Activated T-cell treated with anti-CD3 and anti-CD28 coated beads, Interleukin-2, amount 50 U/mL, for 24 hours (primary cell): ENCODE measurements around the gene RBCK1.

ENCODE experiments used
- DNase-seq: peaks from one replicate; pipeline ENCODE4 v3.0.0-alpha.2; 2020
- H3K27ac Mint-ChIP-seq: 2 replicates; pipeline ENCODE4 v1.8.0; 2020; ENCODE audit warnings: mild to moderate bottlenecking, mixed read lengths
- H3K27me3 Mint-ChIP-seq: 2 replicates; pipeline ENCODE4 v1.8.0; 2020; ENCODE audit warnings: mixed read lengths
- H3K36me3 Mint-ChIP-seq: 2 replicates; pipeline ENCODE4 v1.8.0; 2020; ENCODE audit warnings: low read depth, mixed read lengths
- H3K4me1 Mint-ChIP-seq: 2 replicates; pipeline ENCODE4 v1.8.0; 2020; ENCODE audit warnings: low read depth, mixed read lengths
- H3K4me3 Mint-ChIP-seq: 2 replicates; pipeline ENCODE4 v1.8.0; 2020; ENCODE audit warnings: mild to moderate bottlenecking, moderate library complexity, mixed read lengths
- H3K9me3 Mint-ChIP-seq: 2 replicates; pipeline ENCODE4 v1.8.0; 2020; ENCODE audit warnings: mixed read lengths

The RBCK1 gene

GRCh38 chr20:415820-416322 is 7.8 kb downstream of the RBCK1 start:
- H3K9me3 Mint-ChIP-seq: no peaks in the 10 kb centered on the region
- H3K27me3 Mint-ChIP-seq: no peaks in the 10 kb centered on the region

GRCh38 chr20:416950-417800 is 9.1 kb downstream of the RBCK1 start:
- no peak overlapping the region for H3K27ac Mint-ChIP-seq
- H3K9me3 Mint-ChIP-seq: no peaks in the 10 kb centered on the region
- no peak for DNase-seq
- peaks cover 37% of the 10 kb centered on the region for H3K4me1 Mint-ChIP-seq
- no peak overlapping the region for H3K4me3 Mint-ChIP-seq
- no peaks in the 10 kb centered on the region for H3K27me3 Mint-ChIP-seq
- peaks cover 82% of the 10 kb centered on the region for H3K36me3 Mint-ChIP-seq

More at GRCh38 chr20:415820-416322, 7.8 kb downstream of the RBCK1 start:
- DNase-seq: no peak
- H3K27ac Mint-ChIP-seq: peak overlapping the region; percentile 31
- H3K4me1 Mint-ChIP-seq: peaks cover 44% of the 10 kb centered on the region
- H3K36me3 Mint-ChIP-seq: peaks cover 82% of the 10 kb centered on the region
- no peak overlapping the region for H3K4me3 Mint-ChIP-seq

- Mint-ChIP-seq H3K36me3 (peaks cover 82% of the 10 kb centered on the region), H3K4me1 (peaks cover 32% of the 10 kb centered on the region), H3K27me3 (no peaks in the 10 kb centered on the region)
Measured at GRCh38 chr20:417801-418342, 9.8 kb downstream of the RBCK1 start.

GRCh38 chr20:418858-419365 is 10.8 kb downstream of the RBCK1 start:
- H3K27ac Mint-ChIP-seq: peak overlapping the region; percentile 17
- no peak overlapping the region for H3K4me3 Mint-ChIP-seq
- peaks cover 80% of the 10 kb centered on the region for H3K36me3 Mint-ChIP-seq
- no peak for DNase-seq
- no peaks in the 10 kb centered on the region for H3K27me3 Mint-ChIP-seq
- H3K9me3 Mint-ChIP-seq: no peaks in the 10 kb centered on the region
- peaks cover 23% of the 10 kb centered on the region for H3K4me1 Mint-ChIP-seq

More at GRCh38 chr20:417801-418342, 9.8 kb downstream of the RBCK1 start:
- no peak for DNase-seq
- H3K9me3 Mint-ChIP-seq: no peaks in the 10 kb centered on the region
- H3K27ac Mint-ChIP-seq: no peak overlapping the region
- H3K4me3 Mint-ChIP-seq: no peak overlapping the region

GRCh38 chr20:419556-420165 is 11.6 kb downstream of the RBCK1 start:
- DNase-seq: no peak
- no peaks in the 10 kb centered on the region for H3K27me3 Mint-ChIP-seq
- no peaks in the 10 kb centered on the region for H3K9me3 Mint-ChIP-seq
- peaks cover 24% of the 10 kb centered on the region for H3K4me1 Mint-ChIP-seq
- H3K27ac Mint-ChIP-seq: no peak overlapping the region
- peaks cover 83% of the 10 kb centered on the region for H3K36me3 Mint-ChIP-seq
- H3K4me3 Mint-ChIP-seq: no peak overlapping the region

GRCh38 chr20:420166-420620 is 12.1 kb downstream of the RBCK1 start:
- no peak overlapping the region for H3K4me3 Mint-ChIP-seq
- no peaks in the 10 kb centered on the region for H3K9me3 Mint-ChIP-seq
- no peak overlapping the region for H3K27ac Mint-ChIP-seq
- peaks cover 85% of the 10 kb centered on the region for H3K36me3 Mint-ChIP-seq
- DNase-seq: no peak
- H3K4me1 Mint-ChIP-seq: peaks cover 25% of the 10 kb centered on the region
- H3K27me3 Mint-ChIP-seq: no peaks in the 10 kb centered on the region

GRCh38 chr20:420721-421574 is 12.8 kb downstream of the RBCK1 start:
- Mint-ChIP-seq H3K4me3 (no peak overlapping the region), H3K27ac (peak overlapping the region; percentile 73), H3K4me1 (peaks cover 21% of the 10 kb centered on the region), H3K36me3 (peaks cover 85% of the 10 kb centered on the region), H3K9me3 (no peaks in the 10 kb centered on the region), H3K27me3 (no peaks in the 10 kb centered on the region)
- DNase-seq: no peak

- Mint-ChIP-seq H3K9me3 (no peaks in the 10 kb centered on the region), H3K4me1 (peaks cover 25% of the 10 kb centered on the region), H3K36me3 (peaks cover 86% of the 10 kb centered on the region), H3K27me3 (no peaks in the 10 kb centered on the region), H3K4me3 (no peak overlapping the region), H3K27ac (peak overlapping the region; percentile 73)
- DNase-seq: no peak
Measured at GRCh38 chr20:421685-422250, 13.7 kb downstream of the RBCK1 start.

GRCh38 chr20:426566-426965 is 18.5 kb downstream of the RBCK1 start:
- Mint-ChIP-seq H3K36me3 (peaks cover 96% of the 10 kb centered on the region), H3K4me1 (peaks cover 42% of the 10 kb centered on the region), H3K27ac (no peak overlapping the region), H3K9me3 (no peaks in the 10 kb centered on the region), H3K27me3 (no peaks in the 10 kb centered on the region), H3K4me3 (no peak overlapping the region)
- no peak for DNase-seq

- Mint-ChIP-seq H3K9me3 (no peaks in the 10 kb centered on the region), H3K36me3 (peaks cover 96% of the 10 kb centered on the region), H3K4me3 (no peak overlapping the region), H3K27ac (peak overlapping the region; percentile 52), H3K27me3 (no peaks in the 10 kb centered on the region), H3K4me1 (peaks cover 50% of the 10 kb centered on the region)
- DNase-seq: no peak
Measured at GRCh38 chr20:427401-427800, 19.3 kb downstream of the RBCK1 start.

- no peak for DNase-seq
- Mint-ChIP-seq H3K4me1 (peaks cover 56% of the 10 kb centered on the region), H3K27me3 (no peaks in the 10 kb centered on the region), H3K9me3 (no peaks in the 10 kb centered on the region), H3K27ac (peak overlapping the region; percentile 73), H3K36me3 (peaks cover 95% of the 10 kb centered on the region), H3K4me3 (no peak overlapping the region)
Measured at GRCh38 chr20:427849-428657, 20.0 kb downstream of the RBCK1 start.

GRCh38 chr20:428658-429200 is 20.6 kb downstream of the RBCK1 start:
- no peak overlapping the region for H3K4me3 Mint-ChIP-seq
- no peak for DNase-seq
- H3K27ac Mint-ChIP-seq: peak overlapping the region; percentile 73
- no peaks in the 10 kb centered on the region for H3K27me3 Mint-ChIP-seq
- peaks cover 97% of the 10 kb centered on the region for H3K36me3 Mint-ChIP-seq
- H3K9me3 Mint-ChIP-seq: no peaks in the 10 kb centered on the region
- peaks cover 63% of the 10 kb centered on the region for H3K4me1 Mint-ChIP-seq
